Neural progenitor cell (in vitro differentiated cells): ENCODE data around the gene MED20.

Experiments used
- CTCF ChIP-seq: fragments of 200-600 bp; sonication (generic); IDR thresholded peaks from 2 replicates; pipeline ENCODE4 v1.5.1; 2017; ENCODE audit warnings: antibody characterized with exemption, mild to moderate bottlenecking
- EZH2 ChIP-seq: fragments of 200-600 bp; sonication (generic); IDR thresholded peaks from 2 replicates; pipeline ENCODE4 v1.6.1; 2017; ENCODE audit warnings: antibody characterized with exemption, mild to moderate bottlenecking, moderate library complexity
- EZH2phosphoT487 ChIP-seq: fragments of 200-600 bp; sonication (generic); IDR thresholded peaks from 2 replicates; pipeline ENCODE4 v1.6.1; 2017; ENCODE audit warnings: antibody characterized with exemption

GRCh38 chr6:41958022-41958856 is 37.3 kb upstream of the MED20 start:
- no peak for TF ChIP-seq CTCF
- TF ChIP-seq EZH2, result no peak
- TF ChIP-seq EZH2phosphoT487, result no peak
